Activated naive CD4-positive, alpha-beta T cell treated with anti-CD3 and anti-CD28 coated beads, Interleukin-2, amount 10 ng/mL, durations not matched to agents 7 days and 5 days (primary cell): ENCODE measurements around the gene MTERF2.
A peak's percentile ranks its signal among the peaks of the same experiment; 100 is the strongest.
"Not testable (repeated sequence)": the region's sequence is repeated elsewhere in the genome, so short reads cannot be mapped to it uniquely, and the experiment has no call there.

Experiments
- CTCF ChIA-PET: fragments of 350-600 bp; sonication (Branson Sonifier 250); formaldehyde crosslinking; loops from one replicate; lab custom pipeline; 2021; ENCODE audit warnings: antibody characterized with exemption; lab: Charles Lee
- DNase-seq: peaks from one replicate; pipeline ENCODE4 v3.0.0-alpha.2; 2020
- H3K27ac Mint-ChIP-seq: one replicate; pipeline ENCODE4 v1.8.0; 2021; ENCODE audit warnings: mild to moderate bottlenecking, moderate library complexity, mixed read lengths
- H3K27me3 Mint-ChIP-seq: one replicate; pipeline ENCODE4 v1.8.0; 2021; ENCODE audit warnings: mild to moderate bottlenecking, mixed read lengths
- H3K36me3 Mint-ChIP-seq: one replicate; pipeline ENCODE4 v1.8.0; 2021; ENCODE audit warnings: mixed read lengths
- H3K4me1 Mint-ChIP-seq: one replicate; pipeline ENCODE4 v1.8.0; 2021; ENCODE audit warnings: mixed read lengths
- H3K4me3 Mint-ChIP-seq: one replicate; pipeline ENCODE4 v1.8.0; 2021; ENCODE audit warnings: mild to moderate bottlenecking, moderate library complexity, mixed read lengths
- H3K9me3 Mint-ChIP-seq: one replicate; pipeline ENCODE4 v1.8.0; 2021; ENCODE audit warnings: mixed read lengths

MTERF2 gene

GRCh38 chr12:107012736-107013425, 25.9 kb upstream of the MTERF2 start:
- Mint-ChIP-seq H3K27ac (no peak overlapping the region), H3K27me3 (no peaks in the 10 kb centered on the region), H3K9me3 (no peaks in the 10 kb centered on the region), H3K4me1 (no peaks in the 10 kb centered on the region), H3K4me3 (no peak overlapping the region), H3K36me3 (no peaks in the 10 kb centered on the region)
- CTCF ChIA-PET = no interaction called here
- DNase-seq = no peak

GRCh38 chr12:107011519-107011918, 24.6 kb upstream of the MTERF2 start:
- CTCF ChIA-PET = no interaction called here
- H3K4me1 Mint-ChIP-seq = no peaks in the 10 kb centered on the region
- no peaks in the 10 kb centered on the region for H3K27me3 Mint-ChIP-seq
- H3K9me3 Mint-ChIP-seq = no peaks in the 10 kb centered on the region
- no peak for DNase-seq
- no peak overlapping the region for H3K27ac Mint-ChIP-seq
- no peaks in the 10 kb centered on the region for H3K36me3 Mint-ChIP-seq
- H3K4me3 Mint-ChIP-seq = no peak overlapping the region

GRCh38 chr12:107007411-107007810, 20.5 kb upstream of the MTERF2 start:
- H3K4me1 Mint-ChIP-seq = no peaks in the 10 kb centered on the region
- H3K27ac Mint-ChIP-seq = no peak overlapping the region
- CTCF ChIA-PET = no interaction called here
- no peak for DNase-seq
- no peaks in the 10 kb centered on the region for H3K9me3 Mint-ChIP-seq
- no peak overlapping the region for H3K4me3 Mint-ChIP-seq
- peaks cover 3% of the 10 kb centered on the region for H3K36me3 Mint-ChIP-seq
- no peaks in the 10 kb centered on the region for H3K27me3 Mint-ChIP-seq

GRCh38 chr12:107002665-107003064, 15.7 kb upstream of the MTERF2 start:
- CTCF ChIA-PET, H3K9me3 Mint-ChIP-seq, H3K27me3 Mint-ChIP-seq, H3K27ac Mint-ChIP-seq, H3K4me3 Mint-ChIP-seq, DNase-seq, H3K4me1 Mint-ChIP-seq: not testable (repeated sequence)
- H3K36me3 Mint-ChIP-seq = peaks cover 10% of the 10 kb centered on the region

GRCh38 chr12:106999446-106999845, 12.5 kb upstream of the MTERF2 start:
- Mint-ChIP-seq H3K4me1 (no peaks in the 10 kb centered on the region), H3K4me3 (no peak overlapping the region), H3K36me3 (peaks cover 17% of the 10 kb centered on the region), H3K27ac (no peak overlapping the region), H3K9me3 (no peaks in the 10 kb centered on the region), H3K27me3 (no peaks in the 10 kb centered on the region)
- CTCF ChIA-PET = no interaction called here
- no peak for DNase-seq

- Mint-ChIP-seq H3K9me3 (no peaks in the 10 kb centered on the region), H3K36me3 (peaks cover 17% of the 10 kb centered on the region), H3K4me1 (no peaks in the 10 kb centered on the region), H3K4me3 (no peak overlapping the region), H3K27ac (no peak overlapping the region), H3K27me3 (no peaks in the 10 kb centered on the region)
- CTCF ChIA-PET = no interaction called here
- DNase-seq = no peak
Measured at GRCh38 chr12:106997916-106998315, 11.0 kb upstream of the MTERF2 start.

- H3K27ac Mint-ChIP-seq, CTCF ChIA-PET: not testable (repeated sequence)
Measured at GRCh38 chr12:106996102-106996501, 9.2 kb upstream of the MTERF2 start.

GRCh38 chr12:106994579-106995220, 7.8 kb upstream of the MTERF2 start:
- peaks cover 11% of the 10 kb centered on the region for H3K36me3 Mint-ChIP-seq
- H3K27ac Mint-ChIP-seq = no peak overlapping the region
- DNase-seq = no peak
- no peaks in the 10 kb centered on the region for H3K27me3 Mint-ChIP-seq
- H3K4me3 Mint-ChIP-seq = no peak overlapping the region
- H3K4me1 Mint-ChIP-seq = no peaks in the 10 kb centered on the region
- CTCF ChIA-PET = no interaction called here
- H3K9me3 Mint-ChIP-seq = no peaks in the 10 kb centered on the region

More at GRCh38 chr12:106996102-106996501, 9.2 kb upstream of the MTERF2 start:
- not testable (repeated sequence) for H3K4me3 Mint-ChIP-seq, H3K27me3 Mint-ChIP-seq, H3K9me3 Mint-ChIP-seq, DNase-seq, H3K4me1 Mint-ChIP-seq
- peaks cover 13% of the 10 kb centered on the region for H3K36me3 Mint-ChIP-seq

GRCh38 chr12:106987846-106988245, 900 bp upstream of the MTERF2 start:
- peak overlapping the region; percentile 86 for H3K4me3 Mint-ChIP-seq
- H3K9me3 Mint-ChIP-seq = peaks cover 5% of the 10 kb centered on the region
- no peak for DNase-seq
- peaks cover 21% of the 10 kb centered on the region for H3K36me3 Mint-ChIP-seq
- CTCF ChIA-PET = interaction anchor here (1.3 kb wide), 1 partner anchor 27 kb away, joined by 5 read pairs; no protein-coding TSS in a partner anchor
- no peaks in the 10 kb centered on the region for H3K27me3 Mint-ChIP-seq
- H3K4me1 Mint-ChIP-seq = peaks cover 37% of the 10 kb centered on the region
- no peak overlapping the region for H3K27ac Mint-ChIP-seq

GRCh38 chr12:106986135-106986534, 811 bp downstream of the MTERF2 start:
- peaks cover 21% of the 10 kb centered on the region for H3K36me3 Mint-ChIP-seq
- DNase-seq = no peak
- peak overlapping the region; percentile 86 for H3K4me3 Mint-ChIP-seq
- peak overlapping the region; percentile 66 for H3K27ac Mint-ChIP-seq
- no peaks in the 10 kb centered on the region for H3K27me3 Mint-ChIP-seq
- peaks cover 37% of the 10 kb centered on the region for H3K4me1 Mint-ChIP-seq
- CTCF ChIA-PET = no interaction called here
- peaks cover 5% of the 10 kb centered on the region for H3K9me3 Mint-ChIP-seq

GRCh38 chr12:106985479-106985878, 1.5 kb downstream of the MTERF2 start:
- no peak for DNase-seq
- peaks cover 37% of the 10 kb centered on the region for H3K4me1 Mint-ChIP-seq
- no peaks in the 10 kb centered on the region for H3K27me3 Mint-ChIP-seq
- no peak overlapping the region for H3K27ac Mint-ChIP-seq
- H3K9me3 Mint-ChIP-seq = peaks cover 5% of the 10 kb centered on the region
- peaks cover 21% of the 10 kb centered on the region for H3K36me3 Mint-ChIP-seq
- H3K4me3 Mint-ChIP-seq = peak overlapping the region; percentile 86
- CTCF ChIA-PET = no interaction called here

GRCh38 chr12:106984588-106985137, 2.3 kb downstream of the MTERF2 start:
- no peak for DNase-seq
- CTCF ChIA-PET = interaction anchor here (0.6 kb wide), 1 partner anchor 611 kb away, joined by 3 read pairs; no protein-coding TSS in a partner anchor
- peaks cover 21% of the 10 kb centered on the region for H3K36me3 Mint-ChIP-seq
- peaks cover 37% of the 10 kb centered on the region for H3K4me1 Mint-ChIP-seq
- no peak overlapping the region for H3K4me3 Mint-ChIP-seq
- no peak overlapping the region for H3K27ac Mint-ChIP-seq
- H3K9me3 Mint-ChIP-seq = peaks cover 5% of the 10 kb centered on the region
- H3K27me3 Mint-ChIP-seq = no peaks in the 10 kb centered on the region

- Mint-ChIP-seq H3K9me3 (peaks cover 5% of the 10 kb centered on the region), H3K27me3 (no peaks in the 10 kb centered on the region), H3K4me1 (peaks cover 34% of the 10 kb centered on the region), H3K27ac (no peak overlapping the region), H3K4me3 (no peak overlapping the region), H3K36me3 (peaks cover 26% of the 10 kb centered on the region)
- no peak for DNase-seq
- CTCF ChIA-PET = no interaction called here
Measured at GRCh38 chr12:106982229-106982628, 4.7 kb downstream of the MTERF2 start.

GRCh38 chr12:106981788-106982187, 5.2 kb downstream of the MTERF2 start:
- Mint-ChIP-seq H3K27me3 (no peaks in the 10 kb centered on the region), H3K27ac (no peak overlapping the region)
- CTCF ChIA-PET = no interaction called here

GRCh38 chr12:106980944-106981343, 6.0 kb downstream of the MTERF2 start:
- CTCF ChIA-PET = no interaction called here
- peaks cover 5% of the 10 kb centered on the region for H3K9me3 Mint-ChIP-seq
- no peak overlapping the region for H3K27ac Mint-ChIP-seq
- H3K4me1 Mint-ChIP-seq = peaks cover 24% of the 10 kb centered on the region
- H3K36me3 Mint-ChIP-seq = peaks cover 30% of the 10 kb centered on the region
- no peak for DNase-seq
- H3K27me3 Mint-ChIP-seq = no peaks in the 10 kb centered on the region
- H3K4me3 Mint-ChIP-seq = no peak overlapping the region

More at GRCh38 chr12:106981788-106982187, 5.2 kb downstream of the MTERF2 start:
- H3K36me3 Mint-ChIP-seq = peaks cover 26% of the 10 kb centered on the region
- peaks cover 31% of the 10 kb centered on the region for H3K4me1 Mint-ChIP-seq
- H3K4me3 Mint-ChIP-seq = no peak overlapping the region
- H3K9me3 Mint-ChIP-seq = peaks cover 5% of the 10 kb centered on the region
- no peak for DNase-seq
